GM21381 (cell line): Measurements from ENCODE around the gene AMPD1.
A peak's percentile ranks its signal among the peaks of the same experiment; 100 is the strongest.

Source experiments
- ATAC-seq: cut with Tn5 transposase; IDR thresholded peaks from one replicate; pipeline ENCODE4 v1.9.1; 2021; ENCODE audit warnings: mild to moderate bottlenecking, moderate library complexity; ENCODE audit not compliant: unreplicated experiment

AMPD1 gene

GRCh38 chr1:114695430-114696058 is at the start of gene AMPD1:
Gene AMPD1 (minus strand): TSS chr1:114695546. CDS start chr1:114695471, 75 bp downstream.
- no peak for ATAC-seq

GRCh38 chr1:114741963-114742746 is 46.8 kb upstream of the AMPD1 start:
- no peak for ATAC-seq

GRCh38 chr1:114740331-114740730 is 45.0 kb upstream of the AMPD1 start:
- no peak for ATAC-seq

GRCh38 chr1:114737314-114737849 is 42.0 kb upstream of the AMPD1 start:
- no peak for ATAC-seq

GRCh38 chr1:114735479-114735878 is 40.1 kb upstream of the AMPD1 start:
- ATAC-seq: no peak

- no peak for ATAC-seq
These were observed 34.4 kb upstream of the AMPD1 start for GRCh38 chr1:114729782-114730181.

- ATAC-seq: no peak
These were observed 33.2 kb upstream of the AMPD1 start for GRCh38 chr1:114728553-114728952.

- ATAC-seq: no peak
These were observed 29.9 kb upstream of the AMPD1 start for GRCh38 chr1:114725230-114725629.

- no peak for ATAC-seq
These were observed 28.6 kb upstream of the AMPD1 start for GRCh38 chr1:114723915-114724314.

- ATAC-seq: no peak
These were observed 28.1 kb upstream of the AMPD1 start for GRCh38 chr1:114723457-114723856.

- ATAC-seq: no peak
These were observed 25.1 kb upstream of the AMPD1 start for GRCh38 chr1:114720492-114720891.

- ATAC-seq: no peak
These were observed 24.1 kb upstream of the AMPD1 start for GRCh38 chr1:114719424-114719787.

- ATAC-seq: no peak
These were observed 23.5 kb upstream of the AMPD1 start for GRCh38 chr1:114718661-114719423.

GRCh38 chr1:114716304-114717170 is 21.2 kb upstream of the AMPD1 start, which contains the start of gene NRAS:
Gene NRAS (minus strand): TSS chr1:114716771. CDS start chr1:114716160, 611 bp downstream.
- ATAC-seq: peak; percentile 95

GRCh38 chr1:114715952-114716303 is 20.6 kb upstream of the AMPD1 start:
- no peak for ATAC-seq

GRCh38 chr1:114712977-114713376 is 17.6 kb upstream of the AMPD1 start:
- no peak for ATAC-seq

- no peak for ATAC-seq
These were observed 15.0 kb upstream of the AMPD1 start for GRCh38 chr1:114710360-114710759.

- no peak for ATAC-seq
These were observed 12.3 kb upstream of the AMPD1 start for GRCh38 chr1:114707604-114708003.

GRCh38 chr1:114703242-114703641 is 7.9 kb upstream of the AMPD1 start:
- no peak for ATAC-seq

- no peak for ATAC-seq
These were observed 7.4 kb upstream of the AMPD1 start for GRCh38 chr1:114702737-114703136.

GRCh38 chr1:114701931-114702330 is 6.6 kb upstream of the AMPD1 start:
- ATAC-seq: no peak
